Kidney (tissue), 22 donors: ENCODE measurements around the gene CDK14. TPM values are rescaled to one million over a fixed set of nuclear protein-coding genes. Genes with fewer than 3 reads are reported as not detected.

Experiments
- DNase-seq, 5 donors: peaks; one replicate each; pipeline ENCODE4 v3.0.0-alpha.2; 2013 to 2020
- FAIRE-seq: peaks from 2 replicates; lab custom pipeline; 2012; peaks lifted over from hg19 to GRCh38; lab: Jason Lieb, UNC
- H3K27ac ChIP-seq, 2 donors: one replicate each; pipeline ENCODE4 v1.7.0; 2013; ENCODE audit warnings: low read depth in 2 of 2, low read length in 2 of 2, inconsistent platforms in 1 of 2
- H3K27me3 ChIP-seq: one replicate; pipeline ENCODE4 v1.7.1; 2013; ENCODE audit warnings: low read length, inconsistent platforms; ENCODE audit not compliant: control insufficient read depth, insufficient read depth
- H3K36me3 ChIP-seq, 3 donors: one replicate each; pipeline versions ENCODE4 v1.7.0 to v1.7.1; 2013; ENCODE audit warnings: low read length in 3 of 3, control low read depth in 1 of 3, inconsistent platforms in 1 of 3; ENCODE audit not compliant: insufficient read depth in 3 of 3, control insufficient read depth in 2 of 3
- H3K4me1 ChIP-seq, 3 donors: one replicate each; pipeline versions ENCODE4 v1.7.0 to v1.7.1; 2013; ENCODE audit warnings: low read length in 3 of 3, inconsistent platforms in 1 of 3, low read depth in 1 of 3; ENCODE audit not compliant: control insufficient read depth in 2 of 3, insufficient read depth in 2 of 3
- H3K4me3 ChIP-seq, 3 donors: one replicate each; pipeline versions ENCODE4 v1.7.0 to v1.8.1; 2013; ENCODE audit warnings: low read length in 3 of 3, control low read depth in 1 of 3, inconsistent platforms in 1 of 3
- H3K9ac ChIP-seq, 3 donors: one replicate each; pipeline versions ENCODE4 v1.7.0 to v1.7.1; 2013; ENCODE audit warnings: low read length in 3 of 3, control low read depth in 1 of 3, inconsistent platforms in 1 of 3
- H3K9me3 ChIP-seq, 3 donors: one replicate each; pipeline versions ENCODE4 v1.7.0 to v1.7.1; 2013; ENCODE audit warnings: low read length in 3 of 3, control low read depth in 1 of 3, inconsistent platforms in 1 of 3; ENCODE audit not compliant: control insufficient read depth in 2 of 3, insufficient read depth in 1 of 3
- intact Hi-C: fragments of 100-400 bp; cut with DNase I; formaldehyde crosslinking; loops from one replicate; pipeline ENCODE4 v1.11.1; 2022
- long read RNA-seq, 10 donors: library from polyadenylated mRNA in 1 of 10; unstranded in 1 of 10; transcript quantifications; one replicate each; pipeline ENCODE4 v2.0.0 and lab custom pipeline, GENCODE V29; 2021 to 2026
- polyA plus RNA-seq: library from polyadenylated mRNA; stranded (reverse); fragments of 350-450 nt; fragmentation: Illumina TruSeq; extraction: RNeasy Lipid Tissue Mini Kit (QIAGEN cat#74804); gene quantifications from one replicate; pipeline ENCODE4 v1.2.3, GENCODE V29; 2014; ENCODE audit warnings: low read depth, low replicate concordance; ENCODE audit not compliant: insufficient read depth
- total RNA-seq: library from RNA; stranded (reverse); fragmentation: NEBNext Ultra II Directional; extraction: Animal tissue kit (Norgen Biotek cat#: 25700); gene quantifications from one replicate; pipeline ENCODE4 v1.2.1, GENCODE V29; 2021
- TF ChIP-seq, protein P1 (sequence below): IDR thresholded peaks from 3 replicates; pipeline ENCODE4 v1.5.1; 2012; ENCODE audit warnings: mild to moderate bottlenecking, moderate library complexity, borderline replicate concordance; ENCODE audit not compliant: insufficient read depth; ENCODE audit errors: extremely low read depth
- donor health status: control.
- donor health status: control.
- donor health status: control.
- donor health status: control.
- donor health status: control.
- donor health status: DM: yes; HTN: yes; CAD: no.
- donor health status: Normal renal cell carcinoma (clear cell type).

The CDK14 gene
- total RNA-seq, result 33.9 TPM
- polyA plus RNA-seq, result 11.9 TPM
- long read RNA-seq, donor 1, full-length matches to known transcripts, result 2 of 2 reads
- long read RNA-seq, donor 1, partial matches to known transcripts, result 0 of 2 reads
- long read RNA-seq, donor 1, other reads (novel, unspliced or antisense), result 0 of 2 reads
- long read RNA-seq, donor 2, full-length matches to known transcripts, result 2 of 2 reads
- long read RNA-seq, donor 2, partial matches to known transcripts, result 0 of 2 reads
- long read RNA-seq, donor 2, other reads (novel, unspliced or antisense), result 0 of 2 reads
- long read RNA-seq, donor 3, full-length matches to known transcripts, result 1 of 1 reads
- long read RNA-seq, donor 3, partial matches to known transcripts, result 0 of 1 reads
- long read RNA-seq, donor 3, other reads (novel, unspliced or antisense), result 0 of 1 reads
- long read RNA-seq, donor 4, full-length matches to known transcripts, result 4 of 4 reads
- long read RNA-seq, donor 4, partial matches to known transcripts, result 0 of 4 reads
- long read RNA-seq, donor 4, other reads (novel, unspliced or antisense), result 0 of 4 reads
- long read RNA-seq, donor 5, result 0 reads
- long read RNA-seq, donor 6, full-length matches to known transcripts, result 2 of 2 reads
- long read RNA-seq, donor 6, partial matches to known transcripts, result 0 of 2 reads
- long read RNA-seq, donor 6, other reads (novel, unspliced or antisense), result 0 of 2 reads
- long read RNA-seq, donor 7, full-length matches to known transcripts, result 5 of 18 reads
- long read RNA-seq, donor 7, partial matches to known transcripts, result 2 of 18 reads
- long read RNA-seq, donor 7, other reads (novel, unspliced or antisense), result 11 of 18 reads
- long read RNA-seq, donor 8, full-length matches to known transcripts, result 3 of 3 reads
- long read RNA-seq, donor 8, partial matches to known transcripts, result 0 of 3 reads
- long read RNA-seq, donor 8, other reads (novel, unspliced or antisense), result 0 of 3 reads
- long read RNA-seq, donor 9, full-length matches to known transcripts, result 2 of 2 reads
- long read RNA-seq, donor 9, partial matches to known transcripts, result 0 of 2 reads
- long read RNA-seq, donor 9, other reads (novel, unspliced or antisense), result 0 of 2 reads
- long read RNA-seq, donor 10, full-length matches to known transcripts, result 1 of 1 reads
- long read RNA-seq, donor 10, partial matches to known transcripts, result 0 of 1 reads
- long read RNA-seq, donor 10, other reads (novel, unspliced or antisense), result 0 of 1 reads

DNA sequence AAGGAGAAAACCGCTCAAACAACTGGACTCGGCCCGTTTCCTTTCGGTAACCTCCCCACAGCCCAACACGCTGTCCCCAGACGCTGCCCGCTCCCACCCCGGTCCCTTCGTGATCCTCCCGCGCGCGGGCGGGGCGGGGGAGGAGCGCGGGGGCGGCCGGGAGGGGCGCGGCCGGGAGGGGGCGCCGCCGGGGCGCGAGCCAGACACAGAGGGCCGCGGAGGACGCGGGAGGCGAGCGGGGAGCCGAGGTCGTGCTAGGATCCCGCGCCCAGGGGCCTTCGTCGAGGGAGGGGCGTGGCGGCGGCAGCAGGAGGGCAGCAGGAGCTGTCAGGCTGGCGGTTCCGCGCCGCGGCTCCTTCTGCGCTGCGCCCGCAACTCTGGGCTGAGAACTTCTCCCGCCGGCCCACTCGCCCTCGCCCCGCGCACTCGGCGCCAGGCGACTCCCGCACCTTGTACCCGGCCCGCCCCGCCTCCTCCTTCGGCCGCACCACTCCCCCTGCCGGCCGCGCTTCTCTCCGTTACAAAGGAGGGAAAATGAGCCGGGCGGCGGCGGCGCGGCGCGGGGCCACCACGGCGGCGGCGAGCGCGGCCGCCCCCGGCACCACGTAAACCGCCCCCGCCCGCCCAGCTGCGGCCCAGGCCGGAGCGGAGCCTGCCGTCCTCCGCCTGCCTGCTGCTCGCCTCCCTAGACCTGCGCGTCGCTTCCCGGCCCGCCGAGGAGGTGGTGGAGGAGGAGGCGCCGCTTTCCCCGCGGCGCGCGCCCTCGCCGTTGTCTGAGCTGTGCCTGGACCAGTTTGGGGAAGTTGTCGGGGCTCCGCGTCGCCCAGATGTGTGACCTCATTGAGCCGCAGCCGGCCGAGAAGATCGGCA is at the start of gene CDK14:
Gene CDK14, plus strand, starts transcription at position 521 of the 870 bp plus-strand sequence. Its CDS starts 307 bp downstream, at position 828.
- H3K27ac ChIP-seq, result peak within 1 kb of the TSS; percentile 70 to 76
- TF ChIP-seq, protein P1, sequence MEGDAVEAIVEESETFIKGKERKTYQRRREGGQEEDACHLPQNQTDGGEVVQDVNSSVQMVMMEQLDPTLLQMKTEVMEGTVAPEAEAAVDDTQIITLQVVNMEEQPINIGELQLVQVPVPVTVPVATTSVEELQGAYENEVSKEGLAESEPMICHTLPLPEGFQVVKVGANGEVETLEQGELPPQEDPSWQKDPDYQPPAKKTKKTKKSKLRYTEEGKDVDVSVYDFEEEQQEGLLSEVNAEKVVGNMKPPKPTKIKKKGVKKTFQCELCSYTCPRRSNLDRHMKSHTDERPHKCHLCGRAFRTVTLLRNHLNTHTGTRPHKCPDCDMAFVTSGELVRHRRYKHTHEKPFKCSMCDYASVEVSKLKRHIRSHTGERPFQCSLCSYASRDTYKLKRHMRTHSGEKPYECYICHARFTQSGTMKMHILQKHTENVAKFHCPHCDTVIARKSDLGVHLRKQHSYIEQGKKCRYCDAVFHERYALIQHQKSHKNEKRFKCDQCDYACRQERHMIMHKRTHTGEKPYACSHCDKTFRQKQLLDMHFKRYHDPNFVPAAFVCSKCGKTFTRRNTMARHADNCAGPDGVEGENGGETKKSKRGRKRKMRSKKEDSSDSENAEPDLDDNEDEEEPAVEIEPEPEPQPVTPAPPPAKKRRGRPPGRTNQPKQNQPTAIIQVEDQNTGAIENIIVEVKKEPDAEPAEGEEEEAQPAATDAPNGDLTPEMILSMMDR, result peak; percentile 54
- no peaks in the 10 kb centered on the region for H3K9me3 ChIP-seq
- peak within 1 kb of the TSS; percentile 68 to 91 (median 91) for H3K4me3 ChIP-seq
- H3K36me3 ChIP-seq, result no peaks in the 10 kb centered on the region
- no peaks in the 10 kb centered on the region for H3K27me3 ChIP-seq
- FAIRE-seq (no peak), DNase-seq (peak; percentile 83 to 89 (median 85))
- H3K9ac ChIP-seq, result peak within 1 kb of the TSS; percentile 50 to 89 (median 62)
- peaks cover 0 to 4% (median 2%) of the 10 kb centered on the region in 3 donors for H3K4me1 ChIP-seq
- intact Hi-C loops, result no loop called here

DNA sequence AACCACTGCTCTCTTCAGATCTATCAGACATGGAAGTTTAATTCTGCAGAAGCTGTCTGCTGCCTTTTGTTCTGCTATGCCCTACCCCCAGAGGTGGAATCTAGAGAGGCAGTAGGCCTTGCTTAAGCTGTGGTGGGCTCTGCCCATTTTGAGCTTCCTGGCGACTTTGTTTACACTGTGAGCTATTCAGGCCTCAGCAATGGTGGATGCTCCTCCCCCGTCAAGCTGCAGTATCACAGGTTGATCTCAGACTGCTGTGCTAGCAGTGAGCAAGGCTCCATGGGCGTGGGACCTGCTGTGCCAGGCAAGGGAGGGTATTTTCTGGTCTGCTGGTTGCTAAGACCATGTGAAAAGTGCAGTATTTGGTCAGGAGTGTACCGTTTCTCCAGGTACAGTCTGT is 45.1 kb upstream of the CDK14 start:
- Histone ChIP-seq H3K4me3 (no peak overlapping the region), H3K27me3 (no peaks in the 10 kb centered on the region), H3K36me3 (no peaks in the 10 kb centered on the region), H3K27ac (no peak overlapping the region), H3K9ac (no peak overlapping the region), H3K9me3 (no peaks in the 10 kb centered on the region), H3K4me1 (no peaks in the 10 kb centered on the region)
- intact Hi-C loops, result no loop called here
- no peak for FAIRE-seq
- DNase-seq, result no peak
- TF ChIP-seq, protein P1, result no peak

DNA sequence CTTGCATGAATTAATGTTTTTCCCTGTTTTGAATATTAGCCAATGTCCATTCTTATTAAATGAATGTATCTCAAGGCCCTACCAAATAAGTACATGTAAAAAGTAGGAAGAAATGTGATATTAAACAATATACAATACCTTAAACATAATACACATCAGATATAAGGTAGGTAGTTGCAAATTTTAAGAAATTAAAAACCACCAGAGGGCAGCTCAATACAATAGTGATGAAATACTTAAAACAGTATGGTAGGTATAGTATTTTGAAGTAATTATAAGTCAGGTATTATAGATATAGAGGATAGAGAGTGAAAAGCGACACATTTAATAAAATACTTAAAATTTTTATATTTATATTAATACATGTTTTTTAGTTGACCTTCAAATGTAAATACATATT is 43.6 kb upstream of the CDK14 start:
- no peaks in the 10 kb centered on the region for H3K27me3 ChIP-seq
- H3K27ac ChIP-seq, result no peak overlapping the region
- no peaks in the 10 kb centered on the region for H3K9me3 ChIP-seq
- DNase-seq, result no peak
- H3K36me3 ChIP-seq, result no peaks in the 10 kb centered on the region
- intact Hi-C loops, result no loop called here
- H3K4me3 ChIP-seq, result no peak overlapping the region
- no peaks in the 10 kb centered on the region for H3K4me1 ChIP-seq
- H3K9ac ChIP-seq, result no peak overlapping the region
- TF ChIP-seq, protein P1, result no peak
- FAIRE-seq, result peak; percentile 84
